ENCODE data around the gene ACIN1.

ACIN1 gene

GRCh38 chr14:23122086-23122485 is 27.1 kb upstream of the ACIN1 start:
- Histone ChIP-seq H3K4me1 (ENCODE audit: control insufficient read depth, insufficient read depth, low read length) (peaks cover 11% of the 10 kb centered on the region), H3K9ac (ENCODE audit: low read depth, low read length) (no peak overlapping the region), H3K9me3 (replicated peaks; ENCODE audit: low read length) (no peaks in the 10 kb centered on the region), H3K4me3 (ENCODE audit: low read length) (no peak overlapping the region), H3K27me3 (ENCODE audit: control insufficient read depth, insufficient read depth, low read length) (peaks cover 12% of the 10 kb centered on the region), H3K36me3 (ENCODE audit: insufficient read depth, low read length) (no peaks in the 10 kb centered on the region), H3K4me2 (ENCODE audit: low read length) (no peak overlapping the region)

DNA sequence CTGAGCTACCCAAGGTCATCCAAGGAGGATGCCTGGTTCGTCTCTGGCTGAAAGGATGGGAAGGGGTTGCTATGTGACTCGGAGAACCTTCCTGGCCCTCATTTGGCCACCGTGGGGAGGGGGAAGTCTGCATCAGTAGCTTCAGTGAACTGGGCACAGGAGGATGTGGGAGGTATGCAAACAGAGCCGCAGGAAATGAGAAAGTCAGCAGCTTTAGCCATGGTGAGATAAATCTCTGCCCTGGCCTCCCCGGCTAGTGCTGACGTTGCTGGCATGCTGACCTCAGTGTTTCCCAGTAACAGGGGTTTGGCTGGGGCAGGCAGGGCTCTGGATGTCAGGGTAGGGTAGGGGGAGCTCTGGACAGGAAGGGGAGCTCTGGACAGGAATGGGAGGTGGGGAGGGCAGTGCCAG is 26.4 kb upstream of the ACIN1 start:
- Histone ChIP-seq H3K36me3 (ENCODE audit: insufficient read depth, low read length) (no peaks in the 10 kb centered on the region), H3K4me1 (ENCODE audit: control insufficient read depth, insufficient read depth, low read length) (peaks cover 11% of the 10 kb centered on the region), H3K4me3 (ENCODE audit: low read length) (no peak overlapping the region)

GRCh38 chr14:23120541-23121251 is 25.8 kb upstream of the ACIN1 start:
- no peaks in the 10 kb centered on the region for H3K36me3 ChIP-seq (ENCODE audit: insufficient read depth, low read length)
- H3K9ac ChIP-seq (ENCODE audit: low read depth, low read length): peak overlapping the region; percentile 1
- peak overlapping the region; percentile 8 for H3K4me2 ChIP-seq (ENCODE audit: low read length)
- peaks cover 6% of the 10 kb centered on the region for H3K27me3 ChIP-seq (ENCODE audit: control insufficient read depth, insufficient read depth, low read length)
- H3K4me3 ChIP-seq (ENCODE audit: low read length): no peak overlapping the region
- no peaks in the 10 kb centered on the region for H3K9me3 ChIP-seq (replicated peaks; ENCODE audit: low read length)
- H3K4me1 ChIP-seq (ENCODE audit: control insufficient read depth, insufficient read depth, low read length): peaks cover 13% of the 10 kb centered on the region

More for the DNA sequence above, 26.4 kb upstream of the ACIN1 start:
- peak overlapping the region; percentile 8 for H3K4me2 ChIP-seq (ENCODE audit: low read length)
- H3K9ac ChIP-seq (ENCODE audit: low read depth, low read length): peak overlapping the region; percentile 1
- no peaks in the 10 kb centered on the region for H3K9me3 ChIP-seq (replicated peaks; ENCODE audit: low read length)
- peaks cover 7% of the 10 kb centered on the region for H3K27me3 ChIP-seq (ENCODE audit: control insufficient read depth, insufficient read depth, low read length)

- Histone ChIP-seq H3K36me3 (ENCODE audit: insufficient read depth, low read length) (no peaks in the 10 kb centered on the region), H3K4me3 (ENCODE audit: low read length) (no peak overlapping the region), H3K9me3 (replicated peaks; ENCODE audit: low read length) (no peaks in the 10 kb centered on the region), H3K9ac (ENCODE audit: low read depth, low read length) (no peak overlapping the region), H3K4me1 (ENCODE audit: control insufficient read depth, insufficient read depth, low read length) (peaks cover 23% of the 10 kb centered on the region), H3K4me2 (ENCODE audit: low read length) (no peak overlapping the region), H3K27me3 (ENCODE audit: control insufficient read depth, insufficient read depth, low read length) (peaks cover 6% of the 10 kb centered on the region)
Measured at GRCh38 chr14:23119363-23120327, 24.7 kb upstream of the ACIN1 start.

- no peaks in the 10 kb centered on the region for H3K36me3 ChIP-seq (ENCODE audit: insufficient read depth, low read length)
- H3K27me3 ChIP-seq (ENCODE audit: control insufficient read depth, insufficient read depth, low read length): peaks cover 6% of the 10 kb centered on the region
- no peaks in the 10 kb centered on the region for H3K9me3 ChIP-seq (replicated peaks; ENCODE audit: low read length)
- H3K4me1 ChIP-seq (ENCODE audit: control insufficient read depth, insufficient read depth, low read length): peaks cover 32% of the 10 kb centered on the region
- no peak within 1 kb of the TSS for H3K9ac ChIP-seq (ENCODE audit: low read depth, low read length)
- H3K4me3 ChIP-seq (ENCODE audit: low read length): no peak within 1 kb of the TSS
- no peak within 1 kb of the TSS for H3K4me2 ChIP-seq (ENCODE audit: low read length)
Measured at GRCh38 chr14:23118506-23119362, 23.8 kb upstream of the ACIN1 start, which contains the start of gene CEBPE. TSS of gene CEBPE (minus strand) at chr14:23119255. CDS start at chr14:23119091, 164 bp downstream.

DNA sequence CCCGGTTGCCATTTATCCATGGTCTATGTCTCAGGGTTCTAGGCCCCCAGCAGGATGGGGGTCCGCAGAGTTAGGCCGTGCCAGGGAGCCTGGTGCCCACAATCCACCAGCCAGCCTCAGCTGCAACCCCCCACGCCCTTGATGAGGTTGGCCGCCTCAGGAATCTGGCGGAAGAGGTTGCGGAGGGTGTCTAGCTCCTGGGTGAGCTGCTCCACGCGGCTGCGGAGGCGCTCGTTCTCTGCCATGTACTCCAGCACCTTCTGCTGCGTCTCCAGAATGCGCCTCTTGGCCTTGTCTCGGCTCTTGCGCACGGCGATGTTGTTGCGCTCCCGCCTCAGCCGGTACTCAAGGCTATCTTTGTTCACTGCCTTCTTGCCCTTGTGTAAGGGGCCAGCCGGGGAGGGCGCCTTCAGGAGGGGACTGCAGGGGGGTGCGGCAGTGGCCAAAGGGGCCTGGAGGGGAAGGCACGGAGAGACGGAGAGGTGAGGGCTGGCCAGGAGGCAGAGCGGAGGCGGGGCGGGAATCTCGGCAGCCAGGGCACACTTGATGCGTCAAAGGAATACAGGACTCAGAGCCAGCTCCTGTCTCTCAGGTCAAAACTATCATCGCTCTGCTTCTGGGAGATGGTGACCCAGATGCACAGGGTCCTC is 22.6 kb upstream of the ACIN1 start:
- no peak overlapping the region for H3K9ac ChIP-seq (ENCODE audit: low read depth, low read length)

DNA sequence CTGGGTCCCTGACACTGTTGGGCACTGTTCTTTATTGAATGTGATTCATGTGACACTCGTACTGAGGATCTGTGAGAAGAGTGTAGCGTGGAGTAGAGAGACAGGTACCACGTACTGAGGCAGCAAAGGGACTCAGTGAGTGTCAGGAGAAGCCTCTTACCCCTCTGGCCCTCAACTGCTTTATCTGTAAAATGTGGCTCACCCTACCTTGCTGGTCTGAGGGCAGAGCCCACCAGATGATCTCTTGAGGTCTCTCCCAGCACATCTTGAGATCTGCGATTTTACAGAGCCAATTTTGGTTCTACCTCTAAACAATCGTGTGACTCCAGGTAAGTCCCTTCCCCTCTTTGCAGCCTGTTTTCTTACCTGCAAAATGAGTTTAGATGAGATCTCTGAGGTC is 21.0 kb upstream of the ACIN1 start:
- H3K9me3 ChIP-seq (replicated peaks; ENCODE audit: low read length): no peaks in the 10 kb centered on the region
- H3K36me3 ChIP-seq (ENCODE audit: insufficient read depth, low read length): no peaks in the 10 kb centered on the region
- no peak overlapping the region for H3K4me2 ChIP-seq (ENCODE audit: low read length)
- H3K27me3 ChIP-seq (ENCODE audit: control insufficient read depth, insufficient read depth, low read length): peaks cover 12% of the 10 kb centered on the region
- H3K4me1 ChIP-seq (ENCODE audit: control insufficient read depth, insufficient read depth, low read length): peaks cover 29% of the 10 kb centered on the region
- peak overlapping the region; percentile 68 for H3K9ac ChIP-seq (ENCODE audit: low read depth, low read length)
- no peak overlapping the region for H3K4me3 ChIP-seq (ENCODE audit: low read length)

More for the DNA sequence above, 22.6 kb upstream of the ACIN1 start:
- Histone ChIP-seq H3K4me1 (ENCODE audit: control insufficient read depth, insufficient read depth, low read length) (peaks cover 39% of the 10 kb centered on the region), H3K27me3 (ENCODE audit: control insufficient read depth, insufficient read depth, low read length) (peaks cover 3% of the 10 kb centered on the region), H3K9me3 (replicated peaks; ENCODE audit: low read length) (no peaks in the 10 kb centered on the region), H3K36me3 (ENCODE audit: insufficient read depth, low read length) (no peaks in the 10 kb centered on the region), H3K4me3 (ENCODE audit: low read length) (no peak overlapping the region), H3K4me2 (ENCODE audit: low read length) (no peak overlapping the region)

GRCh38 chr14:23115039-23115731 is 20.2 kb upstream of the ACIN1 start:
- Histone ChIP-seq H3K9ac (ENCODE audit: low read depth, low read length) (peak overlapping the region; percentile 68), H3K4me3 (ENCODE audit: low read length) (peak overlapping the region; percentile 18), H3K27me3 (ENCODE audit: control insufficient read depth, insufficient read depth, low read length) (peaks cover 15% of the 10 kb centered on the region)

DNA sequence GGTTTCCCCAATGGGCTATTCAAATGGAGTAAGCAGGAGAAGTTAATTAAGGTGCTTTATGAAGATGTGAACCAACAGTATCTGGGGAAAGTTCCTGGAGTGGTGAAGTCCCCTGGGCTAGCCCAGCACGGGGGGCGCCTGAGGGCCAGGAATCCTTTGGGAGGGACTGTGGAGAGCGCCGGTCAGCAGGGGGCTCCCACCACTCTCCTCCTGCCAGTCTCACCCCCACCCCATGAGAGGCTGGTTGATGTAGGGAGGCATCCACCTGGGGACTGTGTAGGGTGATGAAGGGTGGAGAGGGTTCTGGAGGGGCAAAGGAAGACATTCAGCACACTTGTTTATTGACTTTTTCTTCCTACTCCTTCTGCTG is 19.7 kb upstream of the ACIN1 start:
- peaks cover 28% of the 10 kb centered on the region for H3K4me1 ChIP-seq (ENCODE audit: control insufficient read depth, insufficient read depth, low read length)
- H3K36me3 ChIP-seq (ENCODE audit: insufficient read depth, low read length): no peaks in the 10 kb centered on the region
- peak overlapping the region; percentile 40 for H3K9ac ChIP-seq (ENCODE audit: low read depth, low read length)
- H3K4me2 ChIP-seq (ENCODE audit: low read length): peak overlapping the region; percentile 59
- H3K4me3 ChIP-seq (ENCODE audit: low read length): peak overlapping the region; percentile 8
- H3K27me3 ChIP-seq (ENCODE audit: control insufficient read depth, insufficient read depth, low read length): peaks cover 15% of the 10 kb centered on the region
- no peaks in the 10 kb centered on the region for H3K9me3 ChIP-seq (replicated peaks; ENCODE audit: low read length)

More at GRCh38 chr14:23115039-23115731, 20.2 kb upstream of the ACIN1 start:
- Histone ChIP-seq H3K9me3 (replicated peaks; ENCODE audit: low read length) (no peaks in the 10 kb centered on the region), H3K4me1 (ENCODE audit: control insufficient read depth, insufficient read depth, low read length) (peaks cover 28% of the 10 kb centered on the region), H3K4me2 (ENCODE audit: low read length) (peak overlapping the region; percentile 59), H3K36me3 (ENCODE audit: insufficient read depth, low read length) (no peaks in the 10 kb centered on the region)

GRCh38 chr14:23114120-23114458 is 19.2 kb upstream of the ACIN1 start:
- Histone ChIP-seq H3K4me1 (ENCODE audit: control insufficient read depth, insufficient read depth, low read length) (peaks cover 28% of the 10 kb centered on the region), H3K27me3 (ENCODE audit: control insufficient read depth, insufficient read depth, low read length) (peaks cover 15% of the 10 kb centered on the region), H3K9me3 (replicated peaks; ENCODE audit: low read length) (no peaks in the 10 kb centered on the region), H3K36me3 (ENCODE audit: insufficient read depth, low read length) (no peaks in the 10 kb centered on the region), H3K4me3 (ENCODE audit: low read length) (no peak overlapping the region), H3K9ac (ENCODE audit: low read depth, low read length) (no peak overlapping the region), H3K4me2 (ENCODE audit: low read length) (no peak overlapping the region)

Data from skeletal muscle satellite cell (primary cell).